ENCODE data around the gene RBM39.
"Not testable (repeated sequence)": the region's sequence is repeated elsewhere in the genome, so short reads cannot be mapped to it uniquely, and the experiment has no call there.

The RBM39 gene

GRCh38 chr20:35750611-35751010, 8.6 kb upstream of the RBM39 start:
- DNase-seq = no peak

- not testable (repeated sequence) for DNase-seq
Observed at GRCh38 chr20:35744492-35744841, 2.4 kb upstream of the RBM39 start.

GRCh38 chr20:35743693-35744491, 1.8 kb upstream of the RBM39 start:
- no peak for DNase-seq

GRCh38 chr20:35742741-35743523, 872 bp upstream of the RBM39 start:
- DNase-seq = no peak

DNA sequence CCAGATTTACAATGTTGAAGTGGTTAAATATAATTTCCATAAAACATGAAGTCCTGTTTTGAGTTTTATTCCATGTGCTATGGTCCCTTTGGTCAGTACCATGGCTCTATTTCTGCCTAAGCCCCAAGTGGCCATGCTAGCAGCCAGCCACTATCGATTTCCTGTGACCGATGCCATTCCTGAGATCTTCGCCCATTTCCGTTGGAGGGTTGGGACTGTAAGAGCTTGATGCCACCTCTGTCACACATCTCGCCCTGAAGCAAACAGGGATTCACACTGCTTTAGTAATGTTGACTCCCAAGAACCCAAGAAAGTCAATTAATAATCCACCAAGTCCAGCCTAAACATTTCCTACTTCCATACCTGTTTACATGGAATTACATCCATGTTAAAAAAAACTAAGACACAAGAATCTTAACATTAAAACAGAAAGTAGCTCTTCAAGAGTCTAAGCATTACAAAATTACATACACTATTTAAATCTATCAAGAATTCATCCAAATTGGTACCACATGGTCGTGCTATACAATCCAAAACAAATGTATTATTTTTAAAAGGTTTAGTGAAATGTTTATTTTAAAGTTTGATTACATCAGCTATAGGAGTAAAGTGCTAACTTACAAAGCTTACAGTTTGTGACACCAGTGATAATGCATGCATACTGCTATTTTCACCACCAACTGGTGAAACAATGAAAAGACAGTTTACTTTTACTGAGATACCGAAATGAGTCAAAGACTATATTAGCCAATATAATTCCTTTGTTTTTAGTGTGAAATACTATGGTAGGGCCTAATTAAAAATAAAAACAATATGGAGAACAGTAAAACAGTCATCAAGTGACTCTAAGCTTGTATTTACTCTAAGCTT, 2.5 kb downstream of the RBM39 start:
- no peak for DNase-seq

GRCh38 chr20:35738410-35739179, 3.5 kb downstream of the RBM39 start:
- DNase-seq = no peak

- no peak for DNase-seq
Observed at GRCh38 chr20:35737865-35738333, 4.2 kb downstream of the RBM39 start.

DNA sequence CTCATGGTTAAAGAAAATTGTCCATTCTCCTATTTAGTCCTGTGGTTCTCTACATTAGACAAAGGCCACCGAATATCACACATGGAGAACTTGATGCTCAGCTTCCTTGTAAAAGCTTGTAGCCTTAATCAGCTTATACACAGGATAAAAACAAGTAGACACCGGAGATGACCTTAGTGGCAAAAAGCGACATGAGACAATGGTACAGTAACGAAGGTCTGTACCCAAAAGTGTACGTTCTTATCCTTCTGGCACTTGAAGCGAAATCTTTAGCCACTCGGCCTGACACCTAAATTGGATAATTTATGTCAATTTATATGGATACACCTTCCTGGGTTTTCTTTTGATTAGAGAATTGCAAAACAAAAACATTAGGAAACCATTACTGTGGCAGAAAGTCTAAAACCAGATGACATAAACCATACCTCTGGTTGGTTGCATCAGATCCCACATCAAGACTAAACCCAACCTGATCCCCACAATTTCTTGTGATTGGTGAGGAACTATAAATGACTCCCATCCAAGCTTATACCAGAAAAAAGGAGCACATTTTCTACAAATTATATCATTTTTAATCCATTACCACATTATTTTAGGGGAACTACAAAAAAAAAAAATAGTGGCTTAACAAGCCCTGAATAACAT, 6.1 kb downstream of the RBM39 start:
- DNase-seq = no peak

DNA sequence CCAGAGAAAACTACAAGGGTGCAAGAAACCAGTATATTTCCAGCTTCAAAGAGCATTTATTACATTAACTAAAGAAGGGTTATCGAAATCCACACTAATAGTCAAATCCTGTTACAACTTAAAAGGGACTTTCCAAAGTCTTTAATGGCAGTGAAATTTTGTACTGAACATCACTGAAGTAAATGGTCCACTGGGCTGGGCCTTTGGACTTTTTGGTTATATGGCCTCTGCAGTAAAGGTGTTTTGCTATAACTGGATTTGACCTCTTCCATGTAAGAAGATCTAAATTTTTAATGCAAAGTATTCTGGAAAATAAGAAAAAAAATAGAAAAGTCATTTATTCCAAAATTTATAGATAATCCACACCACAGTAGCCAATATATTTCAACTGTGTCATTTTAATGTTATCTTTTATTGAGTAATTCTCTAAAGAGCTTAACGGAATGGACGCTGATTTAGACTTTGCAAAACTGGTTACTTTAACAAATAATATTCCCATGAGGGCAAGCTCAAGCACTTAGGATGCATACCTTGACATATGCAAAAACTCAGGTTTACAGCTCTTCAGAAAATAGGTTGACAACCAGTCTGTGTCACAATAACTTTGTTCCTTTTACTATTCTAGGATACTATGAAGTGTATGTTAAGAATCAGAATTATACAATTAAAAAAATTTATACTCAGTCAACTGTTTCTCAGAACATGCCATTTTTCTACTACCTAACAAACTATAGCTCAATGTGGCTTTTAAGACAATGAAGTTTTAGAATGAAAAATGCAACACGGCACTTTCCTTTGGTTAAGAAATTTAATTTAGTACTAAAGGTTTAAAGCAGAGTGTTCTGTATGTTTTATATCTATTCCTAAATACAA, 7.0 kb downstream of the RBM39 start:
- no peak for DNase-seq

DNA sequence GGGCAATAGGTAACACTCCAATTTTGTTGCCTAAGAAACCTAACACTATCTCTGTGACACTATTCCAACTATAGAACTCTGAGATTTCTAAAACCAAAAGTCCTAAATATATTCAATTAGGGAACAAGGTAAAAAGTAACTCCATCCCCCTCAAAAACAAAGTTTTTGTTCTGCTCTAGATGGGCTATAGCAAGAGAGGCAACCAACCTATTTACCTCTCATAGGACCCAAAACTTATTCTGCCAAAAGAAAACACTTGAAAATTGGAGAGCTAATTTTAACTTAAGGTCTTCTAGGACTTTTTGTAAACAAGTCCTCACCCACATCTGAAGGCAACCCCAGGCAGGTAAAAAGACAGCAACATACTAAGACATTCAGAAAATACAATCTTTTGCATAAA, 7.7 kb downstream of the RBM39 start:
- no peak for DNase-seq

DNA sequence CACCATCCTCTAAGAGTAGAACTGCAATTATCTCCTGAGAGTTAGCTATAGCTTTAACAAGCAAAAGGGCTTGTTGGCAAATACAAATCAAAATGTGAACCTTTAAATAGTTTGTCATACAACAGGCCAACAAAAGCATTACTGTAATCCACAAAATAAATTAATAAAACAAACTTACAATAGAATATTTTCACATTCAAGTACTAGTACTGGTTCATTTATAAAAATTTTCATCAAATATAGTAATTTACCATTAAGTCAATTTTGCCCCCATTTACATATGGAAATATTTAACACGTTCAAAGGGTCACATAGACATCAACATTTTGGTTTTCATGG, 9.4 kb downstream of the RBM39 start:
- DNase-seq = no peak

- DNase-seq = no peak
Observed at GRCh38 chr20:35731862-35732643, 10.0 kb downstream of the RBM39 start.

DNA sequence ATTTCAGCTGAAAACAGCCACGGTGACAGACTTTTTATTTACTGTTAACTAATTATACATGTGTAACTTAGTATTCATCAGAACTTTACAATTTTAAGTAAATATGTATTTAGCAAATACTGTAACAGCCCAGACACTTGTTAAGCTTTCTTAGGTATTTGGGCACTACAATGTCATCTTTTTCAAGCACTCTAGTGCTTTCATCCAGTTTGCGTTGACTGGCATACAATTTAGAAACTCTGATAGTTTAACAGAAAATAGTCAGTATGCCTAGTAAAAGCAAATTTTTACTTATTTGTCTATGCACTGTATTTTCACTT, 10.6 kb downstream of the RBM39 start:
- no peak for DNase-seq

- DNase-seq = no peak
Observed at GRCh38 chr20:35730583-35731468, 11.2 kb downstream of the RBM39 start.

GRCh38 chr20:35729836-35730582, 12.1 kb downstream of the RBM39 start:
- DNase-seq = no peak

GRCh38 chr20:35729283-35729807, 12.7 kb downstream of the RBM39 start:
- DNase-seq = no peak

GRCh38 chr20:35726842-35727711, 15.0 kb downstream of the RBM39 start:
- no peak for DNase-seq

All from activated gamma-delta T cell treated with Interleukin-2 at 50 U/mL for 16 hours (primary cell).